Memory B cell (primary cell): ENCODE measurements around the gene MAEA.

ENCODE experiments used
- ATAC-seq: fragments of 150-1000 bp; cut with Tn5 transposase; 2 replicates; pipeline ENCODE4 v1.10.0; 2021; ENCODE audit warnings: low read depth, mild to moderate bottlenecking, moderate library complexity
- DNase-seq, 2 donors: peaks; one replicate each; pipeline ENCODE4 v3.0.0; 2022; ENCODE audit warnings: low spot score in 2 of 2
- H3K27ac Mint-ChIP-seq: one replicate; pipeline ENCODE4 v1.8.0; 2022; ENCODE audit warnings: mild to moderate bottlenecking, moderate library complexity, mixed read lengths
- H3K27me3 Mint-ChIP-seq: one replicate; pipeline ENCODE4 v1.8.0; 2022; ENCODE audit warnings: mixed read lengths
- H3K36me3 Mint-ChIP-seq: one replicate; pipeline ENCODE4 v1.8.0; 2022; ENCODE audit warnings: mild to moderate bottlenecking, mixed read lengths
- H3K4me1 Mint-ChIP-seq: one replicate; pipeline ENCODE4 v1.8.0; 2022; ENCODE audit warnings: mixed read lengths
- H3K4me3 Mint-ChIP-seq: one replicate; pipeline ENCODE4 v1.8.0; 2022; ENCODE audit warnings: mild to moderate bottlenecking, moderate library complexity, mixed read lengths
- H3K9me3 Mint-ChIP-seq: one replicate; pipeline ENCODE4 v1.8.0; 2022; ENCODE audit warnings: mixed read lengths

MAEA gene

DNA sequence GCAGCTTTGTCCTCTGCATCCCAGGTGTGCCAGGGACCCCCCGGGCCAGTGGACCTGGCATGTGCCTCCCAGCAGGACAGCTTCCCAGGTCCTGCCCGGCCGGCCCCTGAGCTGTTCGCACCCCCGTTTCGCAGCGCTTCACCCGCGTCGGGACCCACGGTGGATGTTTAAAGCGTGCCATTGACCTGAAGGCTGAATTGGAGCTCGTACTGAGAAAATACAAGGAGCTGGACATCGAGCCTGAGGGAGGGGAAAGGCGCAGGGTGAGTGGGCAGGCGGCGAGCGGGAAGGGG, 65.2 kb downstream of the MAEA start:
- H3K36me3 Mint-ChIP-seq = peaks cover 2% of the 10 kb centered on the region
- no peak overlapping the region for H3K4me3 Mint-ChIP-seq
- H3K9me3 Mint-ChIP-seq = no peaks in the 10 kb centered on the region
- ATAC-seq = no peak
- no peak for DNase-seq
- no peaks in the 10 kb centered on the region for H3K27me3 Mint-ChIP-seq
- peaks cover 6% of the 10 kb centered on the region for H3K4me1 Mint-ChIP-seq
- H3K27ac Mint-ChIP-seq = no peak overlapping the region

DNA sequence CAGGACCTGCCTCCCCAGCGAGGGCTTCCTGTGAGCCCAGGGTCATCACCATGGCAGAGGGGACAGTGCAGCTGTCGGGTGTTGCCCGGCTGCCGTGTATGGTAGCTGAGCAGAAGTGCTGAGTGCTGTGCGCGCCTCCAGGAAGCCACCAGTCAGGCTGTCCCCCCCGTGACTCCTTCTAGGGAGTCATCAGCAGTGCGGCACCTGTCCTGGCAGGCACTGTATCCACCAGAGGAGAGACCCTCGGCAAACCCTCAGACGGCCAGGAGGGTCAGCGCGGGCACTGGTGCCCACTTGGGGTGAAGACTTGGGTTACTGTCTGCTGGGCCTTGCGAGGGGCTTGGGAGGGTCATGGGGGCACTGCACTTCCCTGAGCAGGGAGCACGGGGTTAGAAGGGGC, 65.7 kb downstream of the MAEA start:
- no peak overlapping the region for H3K27ac Mint-ChIP-seq

GRCh38 chr4:1356181-1356998, 66.7 kb downstream of the MAEA start:
- Mint-ChIP-seq H3K27me3 (no peaks in the 10 kb centered on the region), H3K36me3 (peaks cover 2% of the 10 kb centered on the region), H3K4me1 (peaks cover 6% of the 10 kb centered on the region), H3K4me3 (no peak overlapping the region), H3K9me3 (no peaks in the 10 kb centered on the region), H3K27ac (no peak overlapping the region)
- peak; percentile 24 for ATAC-seq
- DNase-seq = peak; percentile 37 to 50

More for the DNA sequence above, 65.7 kb downstream of the MAEA start:
- H3K9me3 Mint-ChIP-seq = no peaks in the 10 kb centered on the region
- ATAC-seq = no peak
- no peaks in the 10 kb centered on the region for H3K27me3 Mint-ChIP-seq
- H3K4me3 Mint-ChIP-seq = no peak overlapping the region
- peaks cover 6% of the 10 kb centered on the region for H3K4me1 Mint-ChIP-seq
- H3K36me3 Mint-ChIP-seq = peaks cover 2% of the 10 kb centered on the region
- no peak for DNase-seq

- no peak overlapping the region for H3K4me3 Mint-ChIP-seq
- no peaks in the 10 kb centered on the region for H3K9me3 Mint-ChIP-seq
- ATAC-seq = no peak
Measured at GRCh38 chr4:1357356-1358248, 67.9 kb downstream of the MAEA start.

DNA sequence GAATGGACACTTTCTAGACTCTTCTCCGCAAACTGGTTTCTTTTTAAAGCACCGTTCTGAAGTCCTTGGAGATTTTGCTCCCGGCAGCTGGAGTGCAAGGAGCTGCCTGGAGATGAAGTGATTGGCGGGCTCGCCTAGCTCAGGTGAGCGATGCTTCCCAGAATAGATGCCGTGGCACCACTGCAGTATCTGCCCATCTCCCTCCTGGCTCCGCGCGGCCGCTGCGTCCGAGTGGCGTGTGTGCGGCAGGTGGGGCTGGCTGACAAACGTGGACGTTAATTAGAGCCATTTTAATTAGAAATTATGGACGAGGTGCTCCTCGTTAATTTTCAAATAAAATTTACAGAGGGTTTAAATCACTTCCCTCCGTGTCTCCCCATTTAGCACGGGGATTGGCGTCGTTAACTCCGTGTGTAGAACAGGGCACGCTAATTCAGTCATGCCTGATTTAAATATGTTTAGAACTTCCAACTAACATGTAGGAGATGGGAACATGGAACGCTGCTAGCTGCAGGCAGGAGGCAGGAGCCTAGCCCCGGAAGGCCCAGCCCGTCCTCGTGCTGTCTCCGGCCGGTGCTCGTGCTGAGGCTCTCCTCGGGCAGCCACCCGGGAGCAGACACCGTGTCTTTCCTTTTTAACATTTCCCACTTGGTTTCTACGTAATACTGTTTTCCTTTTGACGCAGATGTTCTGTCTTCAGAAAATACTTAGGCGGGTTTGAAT, 68.9 kb downstream of the MAEA start:
- no peak overlapping the region for H3K27ac Mint-ChIP-seq

More at GRCh38 chr4:1357356-1358248, 67.9 kb downstream of the MAEA start:
- peaks cover 2% of the 10 kb centered on the region for H3K36me3 Mint-ChIP-seq
- no peak overlapping the region for H3K27ac Mint-ChIP-seq
- DNase-seq = no peak
- H3K4me1 Mint-ChIP-seq = peaks cover 2% of the 10 kb centered on the region
- no peaks in the 10 kb centered on the region for H3K27me3 Mint-ChIP-seq

GRCh38 chr4:1359144-1359501, 69.4 kb downstream of the MAEA start:
- DNase-seq (no peak), ATAC-seq (no peak)
- Mint-ChIP-seq H3K27me3 (no peaks in the 10 kb centered on the region), H3K36me3 (peaks cover 2% of the 10 kb centered on the region), H3K4me3 (no peak overlapping the region), H3K4me1 (peaks cover 2% of the 10 kb centered on the region), H3K27ac (no peak overlapping the region), H3K9me3 (no peaks in the 10 kb centered on the region)

More for the DNA sequence above, 68.9 kb downstream of the MAEA start:
- H3K4me1 Mint-ChIP-seq = peaks cover 2% of the 10 kb centered on the region
- H3K27me3 Mint-ChIP-seq = no peaks in the 10 kb centered on the region
- DNase-seq (no peak), ATAC-seq (no peak)
- no peak overlapping the region for H3K4me3 Mint-ChIP-seq
- peaks cover 2% of the 10 kb centered on the region for H3K36me3 Mint-ChIP-seq
- no peaks in the 10 kb centered on the region for H3K9me3 Mint-ChIP-seq

DNA sequence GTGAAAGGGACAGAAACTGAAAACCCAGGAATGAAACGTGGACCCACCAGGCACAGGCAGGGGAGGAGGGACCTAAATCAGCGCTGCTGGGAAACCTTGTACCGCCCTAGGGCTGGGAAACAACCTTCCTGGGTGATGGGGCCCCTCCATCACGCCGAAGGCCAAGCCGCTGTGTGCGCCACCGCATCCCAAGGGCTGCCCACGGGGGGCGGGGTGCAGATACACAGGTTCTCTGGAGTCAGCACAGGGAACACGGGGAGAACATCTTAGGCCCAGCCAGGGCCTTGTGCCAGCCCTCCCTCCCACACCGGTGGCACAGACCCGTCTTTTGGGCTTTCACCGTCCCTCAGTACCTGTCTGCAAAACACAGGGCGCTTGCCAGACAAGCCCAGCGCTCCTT, 70.3 kb downstream of the MAEA start:
- H3K36me3 Mint-ChIP-seq = peaks cover 2% of the 10 kb centered on the region
- ATAC-seq (no peak), DNase-seq (no peak)
- no peaks in the 10 kb centered on the region for H3K9me3 Mint-ChIP-seq
- H3K4me1 Mint-ChIP-seq = peaks cover 2% of the 10 kb centered on the region
- H3K27me3 Mint-ChIP-seq = no peaks in the 10 kb centered on the region
- no peak overlapping the region for H3K27ac Mint-ChIP-seq
- no peak overlapping the region for H3K4me3 Mint-ChIP-seq

- no peak for ATAC-seq
- H3K9me3 Mint-ChIP-seq = no peaks in the 10 kb centered on the region
- H3K27ac Mint-ChIP-seq = no peak overlapping the region
- H3K4me1 Mint-ChIP-seq = peaks cover 3% of the 10 kb centered on the region
- peaks cover 2% of the 10 kb centered on the region for H3K36me3 Mint-ChIP-seq
- no peak overlapping the region for H3K4me3 Mint-ChIP-seq
- H3K27me3 Mint-ChIP-seq = no peaks in the 10 kb centered on the region
- DNase-seq = no peak
Measured at GRCh38 chr4:1360423-1361283, 71.0 kb downstream of the MAEA start.

DNA sequence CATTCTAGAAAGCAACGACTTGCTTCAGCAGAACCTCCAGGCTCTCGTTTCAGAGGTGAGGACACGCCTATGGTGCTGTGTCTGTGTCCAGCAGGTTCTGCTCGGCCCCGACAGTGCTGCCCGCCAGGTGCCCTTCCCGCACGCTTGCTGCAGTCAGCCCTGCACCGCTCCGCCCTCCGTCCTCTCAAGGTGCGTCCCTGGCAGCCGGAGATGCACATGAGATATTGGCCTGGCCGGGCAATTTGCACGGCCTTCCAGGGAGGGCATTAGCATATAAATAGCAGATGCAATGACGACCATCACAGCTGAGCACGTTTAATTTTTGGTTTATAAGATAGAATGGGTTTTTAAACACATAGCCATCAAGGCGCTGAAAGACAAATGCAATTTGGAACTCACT, 71.7 kb downstream of the MAEA start:
- no peaks in the 10 kb centered on the region for H3K9me3 Mint-ChIP-seq
- H3K27me3 Mint-ChIP-seq = no peaks in the 10 kb centered on the region
- peaks cover 5% of the 10 kb centered on the region for H3K36me3 Mint-ChIP-seq

GRCh38 chr4:1362046-1362445, 72.4 kb downstream of the MAEA start:
- no peak overlapping the region for H3K4me3 Mint-ChIP-seq
- H3K27ac Mint-ChIP-seq = no peak overlapping the region
- no peaks in the 10 kb centered on the region for H3K9me3 Mint-ChIP-seq
- H3K27me3 Mint-ChIP-seq = no peaks in the 10 kb centered on the region
- ATAC-seq (no peak), DNase-seq (no peak)
- peaks cover 6% of the 10 kb centered on the region for H3K4me1 Mint-ChIP-seq
- H3K36me3 Mint-ChIP-seq = peaks cover 5% of the 10 kb centered on the region

More for the DNA sequence above, 71.7 kb downstream of the MAEA start:
- Mint-ChIP-seq H3K27ac (no peak overlapping the region), H3K4me1 (peaks cover 6% of the 10 kb centered on the region), H3K4me3 (no peak overlapping the region)
- ATAC-seq = no peak
- no peak for DNase-seq

- Mint-ChIP-seq H3K36me3 (peaks cover 5% of the 10 kb centered on the region), H3K27me3 (no peaks in the 10 kb centered on the region), H3K9me3 (no peaks in the 10 kb centered on the region), H3K4me3 (no peak overlapping the region), H3K27ac (no peak overlapping the region), H3K4me1 (peaks cover 6% of the 10 kb centered on the region)
- DNase-seq = no peak
- ATAC-seq = no peak
Measured at GRCh38 chr4:1362521-1362920, 72.8 kb downstream of the MAEA start.

DNA sequence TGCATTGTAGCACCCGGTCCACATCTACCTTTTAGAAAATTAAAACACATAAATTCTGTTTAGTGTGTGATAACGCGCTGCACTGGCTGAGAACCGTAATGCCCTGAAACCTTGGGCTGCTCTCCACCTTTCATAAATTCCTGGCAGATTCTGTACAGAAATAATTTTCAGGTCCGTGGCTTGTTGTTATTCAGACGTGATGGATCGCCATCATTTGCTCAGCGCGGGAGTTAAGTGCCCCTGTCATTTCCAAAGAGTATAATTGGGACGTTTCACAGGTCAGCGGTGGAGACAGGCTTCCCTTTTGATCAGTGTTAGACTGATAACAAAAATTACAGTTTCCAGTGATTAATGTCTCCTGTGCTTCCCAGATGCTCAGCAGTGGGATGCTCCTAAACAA, 73.8 kb downstream of the MAEA start:
- H3K27me3 Mint-ChIP-seq = no peaks in the 10 kb centered on the region
- H3K27ac Mint-ChIP-seq = no peak overlapping the region
- peaks cover 6% of the 10 kb centered on the region for H3K4me1 Mint-ChIP-seq
- no peaks in the 10 kb centered on the region for H3K9me3 Mint-ChIP-seq
- ATAC-seq (no peak), DNase-seq (no peak)
- H3K4me3 Mint-ChIP-seq = no peak overlapping the region
- peaks cover 6% of the 10 kb centered on the region for H3K36me3 Mint-ChIP-seq

DNA sequence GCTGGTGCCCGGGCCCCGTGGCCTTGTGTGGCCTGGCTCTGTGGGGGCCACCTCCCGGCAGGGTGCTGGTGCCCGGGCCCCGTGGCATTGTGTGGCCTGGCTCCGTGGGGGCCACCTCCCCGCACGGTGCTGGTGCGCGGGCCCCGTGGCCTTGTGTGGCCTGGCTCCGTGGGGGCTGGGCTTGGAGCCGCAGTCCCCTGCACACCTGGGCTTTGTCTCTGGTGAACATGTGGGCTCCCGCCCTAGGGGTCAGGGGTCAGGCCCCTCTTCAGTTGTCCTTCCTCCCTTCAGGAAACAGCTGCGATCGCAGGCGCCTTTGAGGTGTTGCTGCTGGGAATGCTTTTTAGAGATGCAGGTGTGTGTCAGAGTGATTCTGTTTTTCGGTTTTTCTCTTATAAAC, 74.5 kb downstream of the MAEA start:
- ATAC-seq (no peak), DNase-seq (no peak)
- no peaks in the 10 kb centered on the region for H3K9me3 Mint-ChIP-seq
- no peaks in the 10 kb centered on the region for H3K27me3 Mint-ChIP-seq
- H3K4me3 Mint-ChIP-seq = no peak overlapping the region
- H3K4me1 Mint-ChIP-seq = peaks cover 6% of the 10 kb centered on the region
- no peak overlapping the region for H3K27ac Mint-ChIP-seq
- H3K36me3 Mint-ChIP-seq = peaks cover 6% of the 10 kb centered on the region
